GM12865 (cell line): ENCODE data around the gene NAA60.
"Not testable (repeated sequence)": the region's sequence is repeated elsewhere in the genome, so short reads cannot be mapped to it uniquely, and the experiment has no call there.

Source experiments
- DNase-seq: peaks from one replicate; pipeline ENCODE4 v3.0.0; 2010; ENCODE audit warnings: low read depth
- H3K4me3 ChIP-seq: 2 replicates; pipeline ENCODE4 v1.5.1; 2011; ENCODE audit warnings: mild to moderate bottlenecking, low read depth, low read length, control low read depth
- TF ChIP-seq, protein P1 (sequence below): IDR thresholded peaks from 2 replicates; pipeline ENCODE4 v1.5.1; 2011; ENCODE audit warnings: low read length, control low read depth, low read depth, inconsistent platforms; ENCODE audit not compliant: insufficient read depth; ENCODE audit errors: missing control alignments

The NAA60 gene

DNA sequence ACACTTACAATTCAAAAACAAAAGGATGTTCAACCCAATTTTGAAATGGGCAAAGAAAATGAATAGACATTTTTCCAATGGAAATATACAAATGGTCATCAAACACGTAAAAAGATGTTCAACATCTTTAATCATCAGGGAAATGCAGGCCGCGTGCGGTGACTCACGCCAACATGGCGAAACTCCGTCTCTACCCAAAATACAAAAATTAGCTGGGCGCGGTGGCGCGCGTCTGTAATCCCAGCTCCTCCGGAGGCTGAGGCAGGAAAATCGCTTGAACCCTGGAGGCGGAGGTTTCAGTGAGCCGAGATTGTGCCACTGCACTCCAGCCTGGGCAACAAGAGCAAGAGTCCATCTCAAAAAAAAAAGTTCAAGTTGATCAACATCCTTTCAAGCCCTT is 55.5 kb downstream of the NAA60 start:
- TF ChIP-seq, protein P1, sequence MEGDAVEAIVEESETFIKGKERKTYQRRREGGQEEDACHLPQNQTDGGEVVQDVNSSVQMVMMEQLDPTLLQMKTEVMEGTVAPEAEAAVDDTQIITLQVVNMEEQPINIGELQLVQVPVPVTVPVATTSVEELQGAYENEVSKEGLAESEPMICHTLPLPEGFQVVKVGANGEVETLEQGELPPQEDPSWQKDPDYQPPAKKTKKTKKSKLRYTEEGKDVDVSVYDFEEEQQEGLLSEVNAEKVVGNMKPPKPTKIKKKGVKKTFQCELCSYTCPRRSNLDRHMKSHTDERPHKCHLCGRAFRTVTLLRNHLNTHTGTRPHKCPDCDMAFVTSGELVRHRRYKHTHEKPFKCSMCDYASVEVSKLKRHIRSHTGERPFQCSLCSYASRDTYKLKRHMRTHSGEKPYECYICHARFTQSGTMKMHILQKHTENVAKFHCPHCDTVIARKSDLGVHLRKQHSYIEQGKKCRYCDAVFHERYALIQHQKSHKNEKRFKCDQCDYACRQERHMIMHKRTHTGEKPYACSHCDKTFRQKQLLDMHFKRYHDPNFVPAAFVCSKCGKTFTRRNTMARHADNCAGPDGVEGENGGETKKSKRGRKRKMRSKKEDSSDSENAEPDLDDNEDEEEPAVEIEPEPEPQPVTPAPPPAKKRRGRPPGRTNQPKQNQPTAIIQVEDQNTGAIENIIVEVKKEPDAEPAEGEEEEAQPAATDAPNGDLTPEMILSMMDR = no peak
- no peak for DNase-seq
- H3K4me3 ChIP-seq = no peak overlapping the region

DNA sequence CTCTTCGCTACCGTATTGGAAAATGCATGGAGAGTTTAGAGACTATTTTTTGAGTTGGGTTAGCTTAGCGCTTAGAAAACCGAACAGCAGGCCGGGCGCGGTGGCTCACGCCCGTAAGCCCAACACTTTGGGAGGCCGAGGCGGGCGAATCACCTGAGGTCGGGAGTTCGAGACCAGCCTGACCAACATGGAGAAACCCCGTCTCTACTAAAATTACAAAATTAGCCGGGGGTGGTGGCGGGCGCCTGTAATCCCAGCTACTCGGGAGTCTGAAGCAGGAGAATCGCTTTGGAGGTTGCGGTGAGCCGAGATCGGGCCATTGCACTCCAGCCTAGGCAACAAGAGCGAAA is 57.9 kb downstream of the NAA60 start:
- not testable (repeated sequence) for DNase-seq
- H3K4me3 ChIP-seq = peak overlapping the region; percentile 68

DNA sequence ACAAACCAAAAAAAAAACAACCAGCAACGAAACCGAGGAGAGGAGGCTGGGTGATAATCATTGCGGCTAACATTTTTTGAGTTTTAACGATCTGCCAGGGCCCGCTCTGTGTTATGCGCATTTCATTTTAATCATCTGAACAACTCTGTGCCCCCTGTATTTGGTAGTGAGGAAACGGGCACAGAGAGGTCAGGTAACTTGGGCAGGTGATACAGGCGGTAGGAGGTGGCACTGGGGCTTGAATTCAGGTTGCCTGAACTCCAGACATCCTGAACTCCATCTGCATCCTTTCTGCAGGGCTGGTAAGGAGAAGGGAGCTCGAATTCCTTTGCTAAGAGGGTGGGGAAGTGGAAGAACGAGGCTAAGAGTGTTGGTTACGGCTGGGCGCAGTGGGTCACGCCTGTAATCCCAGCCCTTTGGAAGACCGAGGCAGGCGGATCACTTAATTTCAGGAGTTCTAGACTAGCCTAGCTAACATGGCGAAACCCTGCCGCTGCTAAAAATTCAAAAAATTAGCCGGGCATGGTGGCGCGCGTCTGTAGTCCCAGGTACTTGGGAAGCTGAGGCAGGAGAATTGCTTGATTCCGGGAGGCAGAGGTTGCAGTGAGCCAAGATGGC is 58.4 kb downstream of the NAA60 start:
- DNase-seq = no peak
- TF ChIP-seq, protein P1 = no peak
- H3K4me3 ChIP-seq = peak overlapping the region; percentile 68

DNA sequence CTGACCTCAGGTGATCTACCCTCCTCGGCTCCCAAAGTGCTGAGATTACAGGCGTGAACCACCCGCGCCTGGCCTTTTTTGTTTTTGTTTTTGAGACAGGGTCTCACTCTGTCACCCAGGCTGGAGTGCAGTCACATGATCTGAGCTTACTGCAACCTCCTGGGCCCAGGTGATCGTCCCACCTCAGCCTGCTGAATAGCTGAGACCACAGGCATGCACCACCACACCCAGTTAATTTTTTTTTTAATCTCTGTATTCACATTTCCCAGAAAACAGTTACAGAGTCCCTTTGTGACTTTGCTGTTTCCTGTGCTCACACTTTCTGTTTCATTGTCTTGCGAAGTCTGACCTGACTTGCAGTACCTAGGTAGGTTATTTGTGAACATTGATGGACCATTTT is 60.0 kb downstream of the NAA60 start:
- TF ChIP-seq, protein P1 = no peak

DNA sequence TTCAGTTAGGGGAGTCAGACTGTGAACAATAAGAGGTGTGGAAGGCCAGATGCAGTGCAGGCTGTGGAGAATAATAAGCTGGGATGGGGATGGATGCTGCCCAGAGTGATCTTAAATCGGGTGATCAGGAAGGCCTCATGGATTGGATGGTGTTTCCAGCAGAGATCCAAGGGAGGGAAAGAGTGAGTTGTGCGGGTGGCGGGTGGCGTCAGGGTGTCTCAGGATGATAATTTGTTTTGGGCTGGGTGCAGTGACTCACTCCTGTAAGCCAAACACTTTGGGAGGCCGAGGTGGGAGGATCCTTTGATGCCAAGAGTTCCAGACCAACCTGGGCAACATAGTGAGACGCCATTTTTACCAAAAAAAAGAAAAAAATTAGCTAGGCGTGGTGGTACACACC is 65.3 kb downstream of the NAA60 start:
- TF ChIP-seq, protein P1 = no peak
- no peak for DNase-seq
- no peak overlapping the region for H3K4me3 ChIP-seq

More for the DNA sequence above, 60.0 kb downstream of the NAA60 start:
- peak; percentile 48 for DNase-seq
- H3K4me3 ChIP-seq = no peak overlapping the region

DNA sequence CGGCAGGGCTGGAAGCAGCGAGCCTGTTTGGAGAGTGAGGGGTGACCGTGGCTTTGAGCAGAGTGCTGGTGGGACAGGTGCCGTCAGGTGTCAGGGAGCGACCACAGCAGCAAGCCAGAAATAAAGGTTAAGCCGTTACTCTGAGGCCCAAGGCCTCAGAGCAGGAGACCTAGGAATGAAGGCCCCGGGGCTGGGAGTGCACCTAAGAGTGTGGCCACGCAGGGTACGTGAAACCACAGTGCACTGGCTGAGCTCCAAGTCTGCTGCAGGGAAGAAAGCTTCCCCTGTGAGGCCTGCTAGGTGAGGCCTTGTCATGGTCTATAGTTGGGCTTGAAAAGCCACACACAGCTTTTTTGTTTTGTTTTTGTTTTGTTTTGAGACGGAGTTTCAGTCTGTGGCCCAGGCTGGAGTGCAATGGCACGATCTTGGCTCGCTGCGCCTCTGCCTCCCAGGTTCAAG is 66.0 kb downstream of the NAA60 start:
- TF ChIP-seq, protein P1 = no peak
- DNase-seq = peak; percentile 91
- H3K4me3 ChIP-seq = no peak overlapping the region

DNA sequence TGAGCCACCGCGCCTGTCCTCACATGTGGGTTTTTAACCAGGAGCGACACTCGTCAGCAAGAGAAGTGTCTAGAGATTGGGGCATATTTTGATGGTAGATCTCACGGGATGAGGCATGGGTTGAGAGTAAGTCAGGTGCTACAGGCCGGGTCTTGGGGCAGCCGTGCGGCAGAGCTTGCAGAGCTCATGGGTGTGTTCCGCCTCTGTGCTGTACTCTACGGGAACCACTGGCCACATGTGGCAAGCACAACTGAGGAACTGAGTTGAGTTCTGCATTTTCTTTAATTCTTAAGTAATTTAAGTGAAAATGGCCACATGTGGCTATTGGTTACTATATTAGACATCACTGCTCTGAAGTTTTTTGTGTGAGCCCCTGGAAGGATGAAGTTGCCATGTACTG is 66.9 kb downstream of the NAA60 start:
- H3K4me3 ChIP-seq = no peak overlapping the region
- DNase-seq = no peak
- TF ChIP-seq, protein P1 = no peak
